ENCODE measurements around the gene TMEM132D.

The TMEM132D gene

DNA sequence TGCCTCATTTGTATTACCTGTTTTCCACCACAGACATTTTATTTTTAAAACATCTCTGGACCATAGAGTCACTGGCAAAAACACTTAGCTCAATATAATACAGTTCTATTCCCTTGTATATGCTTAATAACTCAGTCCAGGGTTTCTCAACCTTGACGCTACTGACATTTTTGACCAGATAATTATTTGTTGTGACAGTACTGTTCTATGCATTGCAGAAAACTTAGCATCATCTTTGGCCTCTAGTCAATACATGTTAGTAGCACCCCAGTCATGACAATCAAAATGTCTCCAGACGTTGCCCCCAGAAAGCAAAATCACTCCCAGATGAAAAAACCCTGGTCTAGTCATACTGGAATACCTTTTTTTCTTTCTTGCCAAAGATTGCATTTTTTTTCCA, 174.7 kb downstream of the TMEM132D start:
- DNase-seq (ENCODE audit: low spot score) = no peak
- TF ChIP-seq, protein P1, sequence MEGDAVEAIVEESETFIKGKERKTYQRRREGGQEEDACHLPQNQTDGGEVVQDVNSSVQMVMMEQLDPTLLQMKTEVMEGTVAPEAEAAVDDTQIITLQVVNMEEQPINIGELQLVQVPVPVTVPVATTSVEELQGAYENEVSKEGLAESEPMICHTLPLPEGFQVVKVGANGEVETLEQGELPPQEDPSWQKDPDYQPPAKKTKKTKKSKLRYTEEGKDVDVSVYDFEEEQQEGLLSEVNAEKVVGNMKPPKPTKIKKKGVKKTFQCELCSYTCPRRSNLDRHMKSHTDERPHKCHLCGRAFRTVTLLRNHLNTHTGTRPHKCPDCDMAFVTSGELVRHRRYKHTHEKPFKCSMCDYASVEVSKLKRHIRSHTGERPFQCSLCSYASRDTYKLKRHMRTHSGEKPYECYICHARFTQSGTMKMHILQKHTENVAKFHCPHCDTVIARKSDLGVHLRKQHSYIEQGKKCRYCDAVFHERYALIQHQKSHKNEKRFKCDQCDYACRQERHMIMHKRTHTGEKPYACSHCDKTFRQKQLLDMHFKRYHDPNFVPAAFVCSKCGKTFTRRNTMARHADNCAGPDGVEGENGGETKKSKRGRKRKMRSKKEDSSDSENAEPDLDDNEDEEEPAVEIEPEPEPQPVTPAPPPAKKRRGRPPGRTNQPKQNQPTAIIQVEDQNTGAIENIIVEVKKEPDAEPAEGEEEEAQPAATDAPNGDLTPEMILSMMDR (IDR thresholded peaks at IDR 0.05; ENCODE audit: extremely low read depth, missing control alignments) = no peak

DNA sequence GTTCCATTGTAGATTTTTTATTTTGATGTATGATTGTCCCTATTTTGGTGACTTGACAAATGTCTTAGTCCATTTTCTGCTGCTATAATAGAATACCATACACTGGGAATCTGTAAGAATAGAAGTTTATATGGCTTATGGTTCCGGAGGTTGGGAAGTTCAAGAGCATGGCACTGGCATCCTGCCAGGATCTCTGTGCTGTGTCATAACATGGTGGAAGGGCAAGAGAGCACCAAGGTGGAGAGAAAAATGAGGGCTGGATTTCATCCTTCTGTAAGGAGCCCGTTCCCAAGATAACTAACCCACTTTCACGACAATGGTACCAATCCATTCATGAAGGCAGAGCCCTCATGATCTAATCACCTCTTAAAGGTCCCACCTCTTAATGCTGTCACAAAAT, 176.7 kb downstream of the TMEM132D start:
- TF ChIP-seq, protein P1 (IDR thresholded peaks at IDR 0.05; ENCODE audit: extremely low read depth, missing control alignments) = no peak
- no peak for DNase-seq (ENCODE audit: low spot score)

DNA sequence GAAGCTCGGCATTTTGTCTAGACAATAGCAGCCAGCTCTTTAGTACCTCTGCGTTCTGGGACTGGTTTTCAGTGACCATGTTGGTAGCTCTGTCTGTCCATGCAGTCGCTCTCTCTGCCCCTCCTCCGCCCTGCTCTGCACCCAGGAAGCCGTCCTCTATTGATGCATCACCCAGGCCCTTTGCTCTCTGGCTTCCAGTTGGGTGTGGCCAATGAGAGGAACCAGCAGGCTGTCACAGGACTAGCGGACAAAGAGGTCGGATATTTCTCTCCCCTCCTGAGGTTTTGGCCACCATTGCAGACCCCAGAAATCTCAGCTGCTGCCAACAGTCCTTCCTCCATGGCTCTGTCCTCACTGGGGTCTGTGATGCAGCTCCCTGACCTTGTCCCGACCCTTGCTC, 180.6 kb downstream of the TMEM132D start:
- no peak for DNase-seq (ENCODE audit: low spot score)
- TF ChIP-seq, protein P1 (IDR thresholded peaks at IDR 0.05; ENCODE audit: extremely low read depth, missing control alignments) = no peak

DNA sequence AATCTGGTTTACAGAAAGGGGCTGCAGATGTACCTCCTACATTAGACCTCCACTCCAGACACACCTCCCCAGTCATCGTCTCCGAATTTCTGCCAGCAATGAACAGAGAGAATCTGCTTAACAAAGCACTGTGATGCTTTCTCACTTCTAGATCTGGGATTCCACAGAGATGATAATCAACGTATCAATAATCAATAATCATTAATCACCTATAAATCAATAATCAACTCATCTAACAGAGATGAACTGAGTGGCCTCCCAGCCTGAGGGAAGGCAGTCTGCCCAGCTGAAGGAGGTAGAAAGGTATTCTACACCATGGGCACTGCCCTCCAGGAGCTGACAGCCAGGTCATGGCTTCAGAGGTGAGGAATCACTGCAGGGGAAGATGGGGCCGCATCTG, 183.2 kb downstream of the TMEM132D start:
- TF ChIP-seq, protein P1 (IDR thresholded peaks at IDR 0.05; ENCODE audit: extremely low read depth, missing control alignments) = no peak
- DNase-seq (ENCODE audit: low spot score) = no peak

DNA sequence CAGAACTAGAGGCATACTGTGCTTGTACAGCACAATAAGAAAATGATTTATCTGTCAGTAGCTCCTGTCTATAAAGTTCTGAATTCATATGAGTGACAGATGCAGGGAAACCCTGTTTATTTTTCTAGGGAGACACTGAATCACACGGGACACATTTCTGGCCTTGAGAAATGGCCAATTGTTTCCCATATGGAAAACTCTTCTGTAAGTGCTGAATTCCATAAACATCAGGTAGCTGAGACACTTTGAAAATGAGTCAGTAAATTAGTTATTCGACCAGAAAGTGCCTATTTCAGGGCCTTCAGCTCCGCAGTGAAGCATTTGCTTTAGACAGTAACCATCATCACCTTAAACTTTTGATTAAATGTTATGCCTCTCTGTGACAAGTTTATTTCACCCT, 184.4 kb downstream of the TMEM132D start:
- TF ChIP-seq, protein P1 (IDR thresholded peaks at IDR 0.05; ENCODE audit: extremely low read depth, missing control alignments) = no peak
- DNase-seq (ENCODE audit: low spot score) = no peak

DNA sequence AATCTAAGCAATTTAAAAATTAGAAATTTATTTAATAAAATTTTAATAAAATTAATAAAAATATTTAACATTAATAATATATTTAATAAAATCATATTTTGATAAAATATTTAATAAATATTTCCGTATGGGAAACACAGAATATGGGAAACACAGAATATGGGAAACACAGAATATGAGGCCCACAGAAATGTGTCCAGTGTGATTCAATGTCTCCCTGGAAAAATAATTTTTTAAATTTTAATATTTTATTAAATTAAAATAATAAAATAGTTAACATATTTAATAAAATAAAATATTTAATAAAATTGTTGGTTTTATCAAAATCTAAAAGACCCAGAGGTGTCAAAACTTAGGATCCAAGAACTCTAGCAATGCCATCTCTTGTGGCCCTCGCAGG, 186.4 kb downstream of the TMEM132D start:
- TF ChIP-seq, protein P1 (IDR thresholded peaks at IDR 0.05; ENCODE audit: extremely low read depth, missing control alignments) = no peak
- DNase-seq (ENCODE audit: low spot score) = no peak

DNA sequence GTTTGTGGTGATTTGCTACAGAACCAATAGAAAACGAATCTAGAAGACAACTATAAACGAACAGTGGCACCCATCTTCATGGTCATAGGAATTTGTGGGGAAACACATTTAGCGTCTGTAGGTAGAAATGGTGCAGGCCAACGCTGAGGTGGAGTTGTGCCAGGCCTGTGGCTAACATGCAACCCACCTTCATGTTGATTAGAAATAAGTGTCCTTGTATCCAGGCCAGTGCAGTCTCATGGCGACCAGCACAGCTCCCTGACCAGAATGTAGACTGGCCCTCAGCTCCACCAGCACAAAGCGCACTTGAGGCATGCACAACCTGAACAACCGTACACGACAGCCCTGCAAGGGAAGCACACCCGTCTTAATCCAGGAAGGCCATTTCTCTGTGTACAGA, 187.0 kb downstream of the TMEM132D start:
- TF ChIP-seq, protein P1 (IDR thresholded peaks at IDR 0.05; ENCODE audit: extremely low read depth, missing control alignments) = no peak
- no peak for DNase-seq (ENCODE audit: low spot score)

Measured in GM20000 (cell line).